Stimulated activated naive CD8-positive, alpha-beta T cell treated with anti-CD3 and anti-CD28 coated beads, Interleukin-15, Interleukin-2, amounts not matched to agents 100 U/mL and 50 U/mL, for 24 hours (primary cell): ENCODE measurements around the gene RGS7.
"Not testable (repeated sequence)": the region's sequence is repeated elsewhere in the genome, so short reads cannot be mapped to it uniquely, and the experiment has no call there.

ENCODE experiments used
- ATAC-seq: fragments of 150-1000 bp; cut with Tn5 transposase; one replicate; pipeline ENCODE4 v1.10.0; 2021
- DNase-seq: peaks from one replicate; pipeline ENCODE4 v3.0.0; 2021

Gene RGS7

GRCh38 chr1:241271427-241271826 is 85.6 kb downstream of the RGS7 start:
- ATAC-seq = no peak
- no peak for DNase-seq

- no peak for DNase-seq
- ATAC-seq = no peak
Observed at GRCh38 chr1:241270016-241270415, 87.0 kb downstream of the RGS7 start.

GRCh38 chr1:241269116-241269515 is 87.9 kb downstream of the RGS7 start:
- no peak for DNase-seq
- ATAC-seq = no peak

GRCh38 chr1:241266121-241266520 is 90.9 kb downstream of the RGS7 start:
- DNase-seq (no peak), ATAC-seq (no peak)

GRCh38 chr1:241265428-241265827 is 91.6 kb downstream of the RGS7 start:
- ATAC-seq = no peak
- no peak for DNase-seq

- DNase-seq (no peak), ATAC-seq (no peak)
Observed at GRCh38 chr1:241263346-241263745, 93.7 kb downstream of the RGS7 start.

GRCh38 chr1:241253471-241253870 is 103.5 kb downstream of the RGS7 start:
- DNase-seq (no peak), ATAC-seq (no peak)

- no peak for DNase-seq
- ATAC-seq = no peak
Observed at GRCh38 chr1:241250465-241250864, 106.5 kb downstream of the RGS7 start.

- DNase-seq (no peak), ATAC-seq (no peak)
Observed at GRCh38 chr1:241240069-241240468, 116.9 kb downstream of the RGS7 start.

GRCh38 chr1:241237873-241238272 is 119.1 kb downstream of the RGS7 start:
- DNase-seq (no peak), ATAC-seq (no peak)

GRCh38 chr1:241235256-241235897 is 121.6 kb downstream of the RGS7 start:
- ATAC-seq (no peak), DNase-seq (no peak)

- no peak for DNase-seq
- ATAC-seq = no peak
Observed at GRCh38 chr1:241229711-241230110, 127.3 kb downstream of the RGS7 start.

GRCh38 chr1:241229216-241229615 is 127.8 kb downstream of the RGS7 start:
- ATAC-seq = no peak
- no peak for DNase-seq

- DNase-seq (no peak), ATAC-seq (no peak)
Observed at GRCh38 chr1:241228339-241228738, 128.7 kb downstream of the RGS7 start.

- DNase-seq (no peak), ATAC-seq (no peak)
Observed at GRCh38 chr1:241225741-241226140, 131.3 kb downstream of the RGS7 start.

- ATAC-seq, DNase-seq: not testable (repeated sequence)
Observed at GRCh38 chr1:241224189-241224588, 132.8 kb downstream of the RGS7 start.

GRCh38 chr1:241222813-241223212 is 134.2 kb downstream of the RGS7 start:
- ATAC-seq, DNase-seq: not testable (repeated sequence)

- ATAC-seq = no peak
Observed at GRCh38 chr1:241221319-241221718, 135.7 kb downstream of the RGS7 start.

GRCh38 chr1:241220913-241221312 is 136.1 kb downstream of the RGS7 start:
- DNase-seq, ATAC-seq: not testable (repeated sequence)

More at GRCh38 chr1:241221319-241221718, 135.7 kb downstream of the RGS7 start:
- DNase-seq = no peak

- DNase-seq (no peak), ATAC-seq (no peak)
Observed at GRCh38 chr1:241219449-241219848, 137.6 kb downstream of the RGS7 start.

- DNase-seq (no peak), ATAC-seq (no peak)
Observed at GRCh38 chr1:241217516-241217915, 139.5 kb downstream of the RGS7 start.

- DNase-seq = no peak
- ATAC-seq = no peak
Observed at GRCh38 chr1:241215683-241216082, 141.3 kb downstream of the RGS7 start.

- no peak for DNase-seq
- no peak for ATAC-seq
Observed at GRCh38 chr1:241215203-241215602, 141.8 kb downstream of the RGS7 start.

- DNase-seq (no peak), ATAC-seq (no peak)
Observed at GRCh38 chr1:241213139-241213538, 143.9 kb downstream of the RGS7 start.

GRCh38 chr1:241212628-241213027 is 144.4 kb downstream of the RGS7 start:
- no peak for DNase-seq
- ATAC-seq = no peak
